HL-60 (cell line): ENCODE data around the gene SEZ6.

Source experiments
- GABPA ChIP-seq: IDR thresholded peaks from 2 replicates; pipeline ENCODE4 v1.6.1; 2012; ENCODE audit warnings: low read depth
- POLR2AphosphoS5 ChIP-seq: IDR thresholded peaks from 2 replicates; pipeline ENCODE4 v1.6.1; 2012; ENCODE audit warnings: low read depth
- SPI1 ChIP-seq: IDR thresholded peaks from 2 replicates; pipeline ENCODE4 v1.6.1; 2012; ENCODE audit warnings: low read depth, mild to moderate bottlenecking, borderline replicate concordance
- TF ChIP-seq, protein P1 (sequence below): IDR thresholded peaks from 2 replicates; pipeline ENCODE4 v1.6.1; 2012; ENCODE audit warnings: low read depth; ENCODE audit not compliant: insufficient replicate concordance
- TF ChIP-seq, protein P2 (sequence below): IDR thresholded peaks from one replicate; pipeline ENCODE4 v1.5.1; 2011; ENCODE audit warnings: low read length, control low read depth, inconsistent platforms; ENCODE audit not compliant: insufficient read depth

DNA sequence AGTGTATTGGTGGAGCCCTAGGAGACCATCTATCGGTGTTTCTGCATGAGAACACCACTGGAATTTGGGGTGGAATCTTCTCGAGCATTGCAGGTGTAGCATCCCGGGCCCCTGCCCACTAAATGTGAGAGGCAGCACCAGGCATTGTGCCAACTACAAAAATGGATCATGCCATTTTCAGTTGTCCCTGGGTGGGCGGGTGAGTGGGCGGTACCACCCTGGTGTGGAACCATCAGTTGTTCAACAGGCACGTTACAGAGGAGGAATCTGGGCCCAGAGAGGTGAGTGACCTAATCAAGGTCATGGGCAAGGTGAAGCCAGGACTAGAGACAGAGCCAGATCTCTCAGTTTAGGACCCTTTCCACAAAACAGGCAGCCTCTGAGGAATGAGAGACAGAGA, 45.9 kb upstream of the SEZ6 start:
- no peak for TF ChIP-seq POLR2AphosphoS5
- TF ChIP-seq, protein P1, sequence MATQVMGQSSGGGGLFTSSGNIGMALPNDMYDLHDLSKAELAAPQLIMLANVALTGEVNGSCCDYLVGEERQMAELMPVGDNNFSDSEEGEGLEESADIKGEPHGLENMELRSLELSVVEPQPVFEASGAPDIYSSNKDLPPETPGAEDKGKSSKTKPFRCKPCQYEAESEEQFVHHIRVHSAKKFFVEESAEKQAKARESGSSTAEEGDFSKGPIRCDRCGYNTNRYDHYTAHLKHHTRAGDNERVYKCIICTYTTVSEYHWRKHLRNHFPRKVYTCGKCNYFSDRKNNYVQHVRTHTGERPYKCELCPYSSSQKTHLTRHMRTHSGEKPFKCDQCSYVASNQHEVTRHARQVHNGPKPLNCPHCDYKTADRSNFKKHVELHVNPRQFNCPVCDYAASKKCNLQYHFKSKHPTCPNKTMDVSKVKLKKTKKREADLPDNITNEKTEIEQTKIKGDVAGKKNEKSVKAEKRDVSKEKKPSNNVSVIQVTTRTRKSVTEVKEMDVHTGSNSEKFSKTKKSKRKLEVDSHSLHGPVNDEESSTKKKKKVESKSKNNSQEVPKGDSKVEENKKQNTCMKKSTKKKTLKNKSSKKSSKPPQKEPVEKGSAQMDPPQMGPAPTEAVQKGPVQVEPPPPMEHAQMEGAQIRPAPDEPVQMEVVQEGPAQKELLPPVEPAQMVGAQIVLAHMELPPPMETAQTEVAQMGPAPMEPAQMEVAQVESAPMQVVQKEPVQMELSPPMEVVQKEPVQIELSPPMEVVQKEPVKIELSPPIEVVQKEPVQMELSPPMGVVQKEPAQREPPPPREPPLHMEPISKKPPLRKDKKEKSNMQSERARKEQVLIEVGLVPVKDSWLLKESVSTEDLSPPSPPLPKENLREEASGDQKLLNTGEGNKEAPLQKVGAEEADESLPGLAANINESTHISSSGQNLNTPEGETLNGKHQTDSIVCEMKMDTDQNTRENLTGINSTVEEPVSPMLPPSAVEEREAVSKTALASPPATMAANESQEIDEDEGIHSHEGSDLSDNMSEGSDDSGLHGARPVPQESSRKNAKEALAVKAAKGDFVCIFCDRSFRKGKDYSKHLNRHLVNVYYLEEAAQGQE, result no peak
- TF ChIP-seq, protein P2, sequence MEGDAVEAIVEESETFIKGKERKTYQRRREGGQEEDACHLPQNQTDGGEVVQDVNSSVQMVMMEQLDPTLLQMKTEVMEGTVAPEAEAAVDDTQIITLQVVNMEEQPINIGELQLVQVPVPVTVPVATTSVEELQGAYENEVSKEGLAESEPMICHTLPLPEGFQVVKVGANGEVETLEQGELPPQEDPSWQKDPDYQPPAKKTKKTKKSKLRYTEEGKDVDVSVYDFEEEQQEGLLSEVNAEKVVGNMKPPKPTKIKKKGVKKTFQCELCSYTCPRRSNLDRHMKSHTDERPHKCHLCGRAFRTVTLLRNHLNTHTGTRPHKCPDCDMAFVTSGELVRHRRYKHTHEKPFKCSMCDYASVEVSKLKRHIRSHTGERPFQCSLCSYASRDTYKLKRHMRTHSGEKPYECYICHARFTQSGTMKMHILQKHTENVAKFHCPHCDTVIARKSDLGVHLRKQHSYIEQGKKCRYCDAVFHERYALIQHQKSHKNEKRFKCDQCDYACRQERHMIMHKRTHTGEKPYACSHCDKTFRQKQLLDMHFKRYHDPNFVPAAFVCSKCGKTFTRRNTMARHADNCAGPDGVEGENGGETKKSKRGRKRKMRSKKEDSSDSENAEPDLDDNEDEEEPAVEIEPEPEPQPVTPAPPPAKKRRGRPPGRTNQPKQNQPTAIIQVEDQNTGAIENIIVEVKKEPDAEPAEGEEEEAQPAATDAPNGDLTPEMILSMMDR, result no peak
- no peak for TF ChIP-seq GABPA
- no peak for TF ChIP-seq SPI1
